Right cardiac atrium (tissue), 5 donors: ENCODE measurements around the gene TTC1. TPM values are rescaled to one million over a fixed set of nuclear protein-coding genes. Genes with fewer than 3 reads are reported as not detected.

Source experiments
- ATAC-seq, 2 donors: fragments of 200-7000 bp; cut with Tn5 transposase; one replicate each; pipeline versions ENCODE4 v1.8.0 to v1.9.1; 2020; ENCODE audit warnings: moderate library complexity in 2 of 2, mild to moderate bottlenecking in 1 of 2
- DNase-seq, 3 donors: peaks; one replicate each; pipeline ENCODE4 v3.0.0-alpha.2; 2020
- H3K27ac ChIP-seq: one replicate; pipeline ENCODE4 v1.5.1; 2013; ENCODE audit warnings: mild to moderate bottlenecking, low read length, control low read depth, moderate library complexity
- H3K27me3 ChIP-seq: one replicate; pipeline ENCODE4 v1.6.1; 2013; ENCODE audit not compliant: control insufficient read depth, insufficient read depth
- H3K4me1 ChIP-seq: one replicate; pipeline ENCODE4 v1.6.1; 2013; ENCODE audit warnings: low read length; ENCODE audit not compliant: control insufficient read depth, insufficient read depth
- H3K4me3 ChIP-seq: one replicate; pipeline ENCODE4 v1.5.1; 2013; ENCODE audit warnings: low read length, control low read depth
- H3K9me3 ChIP-seq: one replicate; pipeline ENCODE4 v1.6.1; 2013; ENCODE audit warnings: low read length; ENCODE audit not compliant: control insufficient read depth
- WGBS: extraction: QIAGEN DNeasy Blood & Tissue Kit; methylation state at CpG from one replicate; pipeline ENCODE4 v1.1.7; 2013; 5-methylcytosine and 5-hydroxymethylcytosine counted together
- intact Hi-C, 4 donors: fragments of 100-400 bp; cut with DNase I; formaldehyde crosslinking; loops; one replicate each; pipeline versions ENCODE4 v1.11.0 to v1.14.0; 2022 to 2023
- polyA plus RNA-seq: library from polyadenylated mRNA; stranded (reverse); fragments of 200-250 nt; gene quantifications from one replicate; pipeline ENCODE4 v1.2.3, GENCODE V29; 2013
- total RNA-seq, 4 donors: library from RNA; stranded (reverse); fragmentation: NEBNext Ultra II Directional; extraction: Animal tissue kit (Norgen Biotek cat#: 25700); gene quantifications; one replicate each; pipeline ENCODE4 v1.2.1, GENCODE V29; 2021
- donor health status: healthy with polysubstance abuse.
- donor health status: DM: no; HTN: yes; CAD: no.
- donor health status: DM: no; HTN: no; CAD: no.
- donor health status: DM: no; HTN: yes; CAD: no; lungs with severe emphysema.
- donor health status: DM: yes; HTN: yes; CAD: no.

TTC1 gene
- total and polyA plus RNA-seq, 5 donors = 79.0 to 133 (median 88.4) TPM

DNA sequence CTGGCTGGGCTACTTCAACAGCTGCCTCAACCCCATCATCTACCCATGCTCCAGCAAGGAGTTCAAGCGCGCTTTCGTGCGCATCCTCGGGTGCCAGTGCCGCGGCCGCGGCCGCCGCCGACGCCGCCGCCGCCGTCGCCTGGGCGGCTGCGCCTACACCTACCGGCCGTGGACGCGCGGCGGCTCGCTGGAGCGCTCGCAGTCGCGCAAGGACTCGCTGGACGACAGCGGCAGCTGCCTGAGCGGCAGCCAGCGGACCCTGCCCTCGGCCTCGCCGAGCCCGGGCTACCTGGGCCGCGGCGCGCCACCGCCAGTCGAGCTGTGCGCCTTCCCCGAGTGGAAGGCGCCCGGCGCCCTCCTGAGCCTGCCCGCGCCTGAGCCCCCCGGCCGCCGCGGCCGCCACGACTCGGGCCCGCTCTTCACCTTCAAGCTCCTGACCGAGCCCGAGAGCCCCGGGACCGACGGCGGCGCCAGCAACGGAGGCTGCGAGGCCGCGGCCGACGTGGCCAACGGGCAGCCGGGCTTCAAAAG lies 36.9 kb upstream of the TTC1 start:
- no peaks in the 10 kb centered on the region for H3K27me3 ChIP-seq
- intact Hi-C loops = loop anchor here in 1 of 4 donors (10.0 kb wide), 1 partner anchor 457 kb away; no protein-coding TSS in a partner anchor
- DNase-seq = peak; percentile 19 to 67 (median 66)
- no peaks in the 10 kb centered on the region for H3K9me3 ChIP-seq
- H3K4me3 ChIP-seq = peak overlapping the region; percentile 42
- 3% methylated on average over 75 of the region's 76 CpGs for WGBS
- H3K27ac ChIP-seq = no peak overlapping the region
- peak in 1 of 2 donors; percentile 47 for ATAC-seq
- no peaks in the 10 kb centered on the region for H3K4me1 ChIP-seq

DNA sequence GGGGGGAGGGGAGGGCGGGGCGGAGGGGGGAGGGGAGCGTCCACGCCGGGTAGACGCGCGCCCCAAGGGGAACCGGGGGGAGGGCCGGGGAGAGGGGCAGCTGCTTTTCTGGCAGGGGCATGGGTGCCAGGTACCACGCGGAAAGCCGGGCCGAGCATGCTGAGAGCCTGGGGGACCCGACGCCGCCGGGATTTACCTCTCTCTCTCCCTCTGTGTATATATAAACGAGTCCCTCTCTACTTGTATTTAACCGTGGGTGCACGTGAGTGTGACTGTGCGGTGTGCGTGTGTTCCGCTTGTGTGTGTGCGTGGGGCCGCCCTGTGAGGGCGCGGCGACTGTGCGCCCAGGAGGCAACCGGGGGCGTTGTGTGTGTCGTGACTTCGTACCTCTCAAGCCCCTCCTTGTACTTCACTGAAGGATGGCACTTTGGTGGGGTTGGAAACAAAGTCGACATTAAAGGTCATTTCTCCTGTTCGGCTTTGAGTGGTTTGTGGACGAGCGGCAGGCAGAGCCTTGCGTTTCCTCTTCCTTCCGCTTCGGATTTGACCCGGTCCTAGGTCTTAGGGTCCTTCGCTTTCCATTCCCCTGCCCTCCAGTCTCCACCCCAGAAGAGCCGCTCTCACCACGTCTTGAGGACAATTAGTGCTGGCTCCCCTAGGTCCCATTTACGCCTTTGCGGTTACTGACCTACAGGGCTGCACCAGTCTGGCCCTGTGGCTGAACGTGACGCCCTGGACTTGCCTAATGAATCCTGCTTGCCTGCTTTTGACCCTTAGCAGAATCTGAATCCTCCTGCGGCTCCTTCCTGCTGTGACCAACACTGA lies 36.2 kb upstream of the TTC1 start:
- intact Hi-C loops = loop anchor here in 1 of 4 donors (10.0 kb wide), 1 partner anchor 458 kb away; no protein-coding TSS in a partner anchor
- Histone ChIP-seq H3K9me3 (no peaks in the 10 kb centered on the region), H3K4me3 (peak overlapping the region; percentile 42), H3K27ac (no peak overlapping the region), H3K4me1 (no peaks in the 10 kb centered on the region), H3K27me3 (no peaks in the 10 kb centered on the region)
- peak in 1 of 3 donors; percentile 43 for DNase-seq
- 40% methylated on average over 49 of the region's 50 CpGs for WGBS
- ATAC-seq = no peak

DNA sequence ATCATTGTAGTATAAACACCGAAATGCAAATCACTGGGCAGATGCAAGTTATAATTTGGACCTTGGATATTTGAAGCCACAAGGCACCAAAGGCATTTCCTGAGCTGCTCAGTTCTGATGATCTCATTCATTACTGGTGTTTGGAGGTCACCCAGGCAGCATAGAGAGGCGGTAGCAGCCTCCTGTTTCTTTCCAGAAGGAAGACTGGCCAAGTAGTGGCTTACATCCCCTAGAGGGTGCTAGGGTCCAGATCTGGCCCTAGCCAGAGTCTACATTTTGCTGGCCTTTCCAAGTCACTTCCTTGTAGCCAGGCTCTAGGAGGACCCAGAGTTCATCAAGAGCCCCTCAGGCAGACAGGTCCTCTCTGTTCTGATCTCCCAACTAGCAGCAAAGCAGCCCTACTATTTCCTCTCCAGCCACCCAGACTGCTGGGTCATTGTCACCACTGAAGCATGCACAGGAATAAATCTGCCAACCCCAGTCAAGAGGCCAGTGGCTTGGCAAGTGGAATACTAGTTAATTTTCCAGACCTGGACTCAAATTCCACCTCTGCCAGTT lies 33.4 kb upstream of the TTC1 start:
- intact Hi-C loops = loop anchor here in 1 of 4 donors (10.0 kb wide), 1 partner anchor 461 kb away; no protein-coding TSS in a partner anchor
- DNase-seq = peak in 2 of 3 donors; percentile 24 to 56
- Histone ChIP-seq H3K4me3 (no peak overlapping the region), H3K4me1 (no peaks in the 10 kb centered on the region), H3K9me3 (no peaks in the 10 kb centered on the region), H3K27ac (no peak overlapping the region), H3K27me3 (no peaks in the 10 kb centered on the region)
- WGBS = 44% methylated on average over 2 of the region's 2 CpGs
- ATAC-seq = peak; percentile 76 to 89

GRCh38 chr5:159976921-159977320 lies 32.0 kb upstream of the TTC1 start:
- ATAC-seq (no peak), DNase-seq (no peak)
- 95% methylated on average over 3 of the region's 3 CpGs for WGBS
- H3K27ac ChIP-seq = no peak overlapping the region
- intact Hi-C loops = loop anchor here in 1 of 4 donors (10.0 kb wide), 1 partner anchor 462 kb away; no protein-coding TSS in a partner anchor
- H3K27me3 ChIP-seq = no peaks in the 10 kb centered on the region
- no peaks in the 10 kb centered on the region for H3K4me1 ChIP-seq
- H3K9me3 ChIP-seq = no peaks in the 10 kb centered on the region
- H3K4me3 ChIP-seq = no peak overlapping the region

DNA sequence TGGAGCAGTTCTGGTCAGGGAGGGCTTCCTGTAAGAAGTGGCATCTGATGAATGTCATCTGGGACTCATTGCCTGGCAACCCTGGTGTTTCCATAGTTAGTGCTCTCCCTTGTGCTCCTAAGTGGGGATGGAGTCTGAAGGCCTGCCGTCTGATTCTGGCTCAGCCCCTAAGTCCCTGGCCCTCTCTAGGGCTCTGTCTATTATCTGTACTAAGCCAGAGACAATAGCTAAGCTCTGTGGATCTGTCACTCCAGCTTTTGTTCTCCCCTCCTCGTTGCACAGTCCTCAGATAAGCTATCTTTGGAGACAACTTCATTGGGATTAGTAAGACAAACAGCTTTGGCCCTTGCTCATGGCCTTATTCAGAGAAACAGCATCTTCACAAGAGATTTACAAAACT lies 30.6 kb upstream of the TTC1 start:
- H3K4me3 ChIP-seq = no peak overlapping the region
- no peak overlapping the region for H3K27ac ChIP-seq
- DNase-seq (no peak), ATAC-seq (no peak)
- intact Hi-C loops = loop anchor here in 1 of 4 donors (10.0 kb wide), 1 partner anchor 464 kb away; no protein-coding TSS in a partner anchor
- H3K9me3 ChIP-seq = no peaks in the 10 kb centered on the region
- no peaks in the 10 kb centered on the region for H3K27me3 ChIP-seq
- no peaks in the 10 kb centered on the region for H3K4me1 ChIP-seq
- 21% methylated on average over 2 of the region's 2 CpGs for WGBS

DNA sequence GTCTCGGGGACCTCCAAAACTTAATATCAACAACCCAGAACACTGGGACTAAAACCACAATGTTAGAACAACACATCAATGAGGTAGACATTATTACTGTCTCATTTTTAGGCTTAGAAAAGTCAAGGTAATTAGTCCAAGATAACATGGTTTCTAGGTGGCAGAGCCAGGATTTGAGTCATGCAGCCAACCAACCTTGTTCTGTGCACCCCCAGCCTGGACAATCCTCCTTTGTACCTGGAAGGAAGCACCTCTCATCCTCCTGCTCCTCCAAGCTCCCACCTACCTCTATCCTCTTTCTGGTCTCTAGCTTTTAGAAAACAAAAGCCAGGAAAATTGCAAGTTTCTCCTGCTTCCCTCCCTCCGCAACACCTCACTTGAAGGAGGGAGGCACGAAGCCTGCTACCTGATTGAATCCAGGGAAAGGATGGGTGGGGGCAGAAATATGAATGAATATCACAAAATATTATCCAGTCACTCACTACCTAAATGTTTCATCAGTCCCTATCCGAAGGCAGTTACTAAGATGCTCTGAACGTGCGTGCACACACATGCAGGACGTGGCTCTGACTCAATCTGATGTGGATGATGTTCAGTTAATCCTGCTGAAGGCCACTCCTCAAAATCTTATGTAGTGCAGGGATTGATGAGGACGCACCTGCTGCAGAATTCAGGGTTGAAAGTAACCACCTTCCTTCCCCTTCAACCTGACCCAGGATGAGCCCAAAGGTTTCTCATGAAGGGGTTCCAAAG lies 26.3 kb upstream of the TTC1 start:
- no peak overlapping the region for H3K4me3 ChIP-seq
- no peaks in the 10 kb centered on the region for H3K9me3 ChIP-seq
- no peaks in the 10 kb centered on the region for H3K27me3 ChIP-seq
- intact Hi-C loops = loop anchor here in 3 of 4 donors (10.0 kb wide), 2 partner anchors 538 to 698 kb away; no protein-coding TSS in a partner anchor
- WGBS = 88% methylated on average over 8 of the region's 8 CpGs
- H3K27ac ChIP-seq = no peak overlapping the region
- ATAC-seq = no peak
- no peak for DNase-seq
- no peaks in the 10 kb centered on the region for H3K4me1 ChIP-seq

DNA sequence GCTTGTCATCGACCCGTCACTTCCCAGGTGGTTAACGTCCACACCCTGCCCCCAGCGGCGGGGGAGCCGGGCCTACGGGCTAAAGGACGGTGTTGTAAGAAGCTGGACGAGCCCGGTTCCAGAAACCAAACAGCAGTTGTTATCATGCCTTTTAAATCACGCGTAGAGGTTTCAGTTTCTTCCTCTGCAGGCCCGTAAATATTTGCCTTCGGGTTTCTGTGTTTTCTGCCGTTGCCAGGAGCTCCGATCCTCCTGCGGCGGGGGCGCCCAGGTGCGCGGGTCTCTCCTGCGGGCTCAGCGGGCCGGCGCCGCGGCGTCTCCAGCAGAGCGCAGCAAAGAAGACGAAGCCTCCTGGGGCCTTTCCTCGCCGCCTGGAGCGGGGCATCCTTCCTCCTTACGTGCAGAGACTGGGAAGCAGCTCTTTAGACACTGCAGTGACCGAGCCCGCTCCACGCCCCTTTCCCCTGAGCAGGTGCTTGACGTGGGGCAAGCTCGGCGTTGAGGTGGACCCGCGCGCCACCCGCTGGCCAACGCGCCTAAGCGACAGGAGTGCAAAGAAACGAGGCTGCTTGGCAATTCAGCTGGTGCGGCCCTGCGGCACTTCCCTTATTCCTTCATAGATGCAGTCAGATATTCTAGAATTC lies 21.8 kb upstream of the TTC1 start:
- DNase-seq (peak; percentile 71 to 90 (median 89)), ATAC-seq (peak; percentile 91)
- under 1% methylated on average over 50 of the region's 50 CpGs for WGBS
- no peaks in the 10 kb centered on the region for H3K27me3 ChIP-seq
- intact Hi-C loops = loop anchor here in 3 of 4 donors (5.0 to 10.0 kb wide), 5 partner anchors 542 to 705 kb away; partner anchors contain the start of gene IL12B (in 1 of the 3)
- no peaks in the 10 kb centered on the region for H3K4me1 ChIP-seq
- peak overlapping the region; percentile 44 for H3K4me3 ChIP-seq
- H3K27ac ChIP-seq = no peak overlapping the region
- no peaks in the 10 kb centered on the region for H3K9me3 ChIP-seq

DNA sequence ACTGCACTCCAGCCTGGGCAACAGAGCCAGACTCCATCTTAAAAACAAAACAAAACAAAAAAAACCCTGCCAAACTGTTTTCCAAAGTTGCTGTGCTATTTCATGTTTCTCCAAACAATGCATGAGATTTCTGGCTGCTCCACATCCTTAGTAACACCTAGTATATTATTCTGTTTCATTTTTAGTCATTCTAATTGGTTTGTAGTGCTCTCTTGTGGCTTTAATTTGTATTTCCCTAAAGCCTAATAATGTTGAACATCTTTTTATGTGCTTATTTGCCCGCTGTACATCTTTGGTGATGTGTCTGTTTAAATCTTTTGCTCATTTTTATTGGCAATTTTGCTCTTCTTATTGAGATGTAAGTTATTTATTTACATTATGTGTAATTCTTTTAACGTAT lies 18.4 kb upstream of the TTC1 start:
- Histone ChIP-seq H3K4me3 (no peak overlapping the region), H3K27me3 (no peaks in the 10 kb centered on the region), H3K27ac (no peak overlapping the region), H3K4me1 (no peaks in the 10 kb centered on the region), H3K9me3 (no peaks in the 10 kb centered on the region)
- intact Hi-C loops = no loop called here
- no peak for DNase-seq
- WGBS = 77% methylated on average over 2 of the region's 2 CpGs
- no peak for ATAC-seq

- H3K27ac ChIP-seq = no peak overlapping the region
- intact Hi-C loops = no loop called here
These were observed 16.4 kb upstream of the TTC1 start for GRCh38 chr5:159992566-159992965.

GRCh38 chr5:159993194-159993593 lies 15.7 kb upstream of the TTC1 start:
- no peak overlapping the region for H3K4me3 ChIP-seq
- intact Hi-C loops = no loop called here
- DNase-seq (no peak), ATAC-seq (no peak)
- H3K4me1 ChIP-seq = no peaks in the 10 kb centered on the region
- WGBS = 89% methylated on average over 2 of the region's 2 CpGs
- H3K9me3 ChIP-seq = no peaks in the 10 kb centered on the region
- no peak overlapping the region for H3K27ac ChIP-seq
- no peaks in the 10 kb centered on the region for H3K27me3 ChIP-seq

More at GRCh38 chr5:159992566-159992965, 16.4 kb upstream of the TTC1 start:
- WGBS = 91% methylated on average over 1 of the region's 1 CpG
- no peaks in the 10 kb centered on the region for H3K9me3 ChIP-seq
- H3K4me1 ChIP-seq = no peaks in the 10 kb centered on the region
- no peaks in the 10 kb centered on the region for H3K27me3 ChIP-seq
- no peak overlapping the region for H3K4me3 ChIP-seq
- no peak for ATAC-seq
- no peak for DNase-seq
